Type B pancreatic cell (in vitro differentiated cells): Measurements from ENCODE around the gene STMN3. TPM values are rescaled to one million over a fixed set of nuclear protein-coding genes. Genes with fewer than 3 reads are reported as not detected.

Experiments used
- DNase-seq: peaks from one replicate; pipeline ENCODE4 v3.0.0; 2021; ENCODE audit warnings: mixed read lengths; ENCODE audit not compliant: unreplicated experiment; ENCODE audit errors: extremely low spot score
- H3K27ac Mint-ChIP-seq: 2 replicates; pipeline ENCODE4 v1.8.0; 2021; ENCODE audit warnings: mild to moderate bottlenecking, mixed read lengths
- H3K27me3 Mint-ChIP-seq: 2 replicates; pipeline ENCODE4 v1.8.0; 2021; ENCODE audit warnings: mixed read lengths
- H3K36me3 Mint-ChIP-seq: 2 replicates; pipeline ENCODE4 v1.8.0; 2021; ENCODE audit warnings: mixed read lengths
- H3K4me1 Mint-ChIP-seq: one replicate; pipeline ENCODE4 v1.8.0; 2021; ENCODE audit warnings: mixed read lengths; ENCODE audit not compliant: unreplicated experiment
- H3K4me3 Mint-ChIP-seq: 2 replicates; pipeline ENCODE4 v1.8.0; 2021; ENCODE audit warnings: mild to moderate bottlenecking, mixed read lengths
- H3K9me3 Mint-ChIP-seq: 2 replicates; pipeline ENCODE4 v1.8.0; 2021; ENCODE audit warnings: mixed read lengths
- total RNA-seq: library from RNA; stranded (reverse); gene quantifications from 2 replicates; pipeline ENCODE4 v1.2.1, GENCODE V29; 2021; ENCODE audit warnings: low replicate concordance
- TF ChIP-seq, protein P1 (sequence below): fragments of 200-600 bp; sonication (generic); conservative IDR thresholded peaks from 2 replicates; pipeline ENCODE4 v1.5.0; 2021; ENCODE audit warnings: antibody characterized with exemption, mild to moderate bottlenecking

Gene STMN3
- total RNA-seq, 1 donor from 2014 or later, result 40.8 TPM

DNA sequence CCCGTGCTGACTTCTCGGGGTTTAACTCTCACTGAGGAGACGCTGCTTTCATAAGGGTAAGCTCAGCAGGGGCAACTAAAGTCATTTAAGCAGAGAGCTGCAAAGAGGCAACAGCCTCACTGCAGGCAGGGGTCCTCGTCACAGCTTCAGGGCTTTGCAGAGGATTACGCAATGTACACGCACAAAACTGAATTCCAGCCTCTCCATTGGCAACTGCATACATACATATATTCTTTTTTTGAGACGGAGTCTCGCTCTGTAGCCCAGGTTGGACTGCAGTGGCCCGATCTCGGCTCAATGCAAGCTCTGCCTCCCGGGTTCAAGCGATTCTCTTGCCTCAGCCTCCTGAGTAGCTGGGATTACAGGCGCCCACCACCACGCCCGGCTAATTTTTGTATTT is 28.7 kb downstream of the STMN3 start:
- H3K27ac Mint-ChIP-seq, result peak overlapping the region; percentile 40

DNA sequence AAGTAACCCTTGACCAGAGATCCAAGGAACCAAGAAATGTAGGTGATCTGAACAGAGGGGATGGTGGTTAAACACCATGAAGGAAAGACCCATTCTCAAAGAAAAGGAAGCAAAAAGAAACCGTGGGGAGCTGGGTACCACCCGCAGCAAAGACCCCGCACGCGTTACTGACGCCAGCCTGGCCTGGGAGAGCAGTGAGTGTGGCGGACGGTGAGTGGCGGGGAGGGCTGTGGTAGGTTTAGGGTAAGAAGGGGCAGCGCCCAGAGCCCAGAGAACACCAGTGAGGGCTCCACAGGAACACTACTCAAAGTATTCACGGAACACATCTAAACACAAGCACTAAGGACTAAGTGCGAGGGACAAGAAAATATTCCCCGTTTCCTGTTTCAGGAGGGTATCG is 30.5 kb downstream of the STMN3 start:
- Mint-ChIP-seq H3K4me3 (peak overlapping the region; percentile 59), H3K27ac (peak overlapping the region; percentile 40), H3K36me3 (peaks cover 9% of the 10 kb centered on the region)

More for the DNA sequence above, 28.7 kb downstream of the STMN3 start:
- no peaks in the 10 kb centered on the region for H3K27me3 Mint-ChIP-seq
- no peaks in the 10 kb centered on the region for H3K9me3 Mint-ChIP-seq
- peak overlapping the region; percentile 58 for H3K4me3 Mint-ChIP-seq
- H3K4me1 Mint-ChIP-seq, result peaks cover 22% of the 10 kb centered on the region
- DNase-seq, result no peak
- peaks cover 9% of the 10 kb centered on the region for H3K36me3 Mint-ChIP-seq
- TF ChIP-seq, protein P1, sequence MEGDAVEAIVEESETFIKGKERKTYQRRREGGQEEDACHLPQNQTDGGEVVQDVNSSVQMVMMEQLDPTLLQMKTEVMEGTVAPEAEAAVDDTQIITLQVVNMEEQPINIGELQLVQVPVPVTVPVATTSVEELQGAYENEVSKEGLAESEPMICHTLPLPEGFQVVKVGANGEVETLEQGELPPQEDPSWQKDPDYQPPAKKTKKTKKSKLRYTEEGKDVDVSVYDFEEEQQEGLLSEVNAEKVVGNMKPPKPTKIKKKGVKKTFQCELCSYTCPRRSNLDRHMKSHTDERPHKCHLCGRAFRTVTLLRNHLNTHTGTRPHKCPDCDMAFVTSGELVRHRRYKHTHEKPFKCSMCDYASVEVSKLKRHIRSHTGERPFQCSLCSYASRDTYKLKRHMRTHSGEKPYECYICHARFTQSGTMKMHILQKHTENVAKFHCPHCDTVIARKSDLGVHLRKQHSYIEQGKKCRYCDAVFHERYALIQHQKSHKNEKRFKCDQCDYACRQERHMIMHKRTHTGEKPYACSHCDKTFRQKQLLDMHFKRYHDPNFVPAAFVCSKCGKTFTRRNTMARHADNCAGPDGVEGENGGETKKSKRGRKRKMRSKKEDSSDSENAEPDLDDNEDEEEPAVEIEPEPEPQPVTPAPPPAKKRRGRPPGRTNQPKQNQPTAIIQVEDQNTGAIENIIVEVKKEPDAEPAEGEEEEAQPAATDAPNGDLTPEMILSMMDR, result no peak

DNA sequence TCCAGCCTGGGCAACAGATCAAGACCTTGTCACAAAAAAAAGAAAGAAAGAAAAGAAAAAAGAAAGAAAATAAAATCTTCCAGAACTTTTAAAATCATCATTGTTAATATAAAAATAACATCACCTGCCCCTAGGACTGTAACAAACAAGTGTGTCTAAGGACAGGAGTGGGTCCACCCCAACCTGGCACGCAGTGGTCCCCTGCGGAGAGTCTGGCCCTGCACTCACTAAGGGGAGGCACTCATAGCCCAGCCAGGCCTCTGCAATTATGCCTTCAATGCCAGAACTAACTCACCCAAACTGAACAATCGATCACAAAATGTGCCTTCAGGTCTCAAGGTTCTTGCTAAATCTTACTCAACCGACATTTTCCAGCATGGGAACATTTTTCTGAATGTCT is 31.1 kb downstream of the STMN3 start:
- peaks cover 9% of the 10 kb centered on the region for H3K36me3 Mint-ChIP-seq
- H3K9me3 Mint-ChIP-seq, result no peaks in the 10 kb centered on the region
- H3K4me1 Mint-ChIP-seq, result peaks cover 12% of the 10 kb centered on the region
- no peak overlapping the region for H3K4me3 Mint-ChIP-seq
- TF ChIP-seq, protein P1, result no peak
- DNase-seq, result no peak
- no peak overlapping the region for H3K27ac Mint-ChIP-seq
- H3K27me3 Mint-ChIP-seq, result no peaks in the 10 kb centered on the region

More for the DNA sequence above, 30.5 kb downstream of the STMN3 start:
- DNase-seq, result no peak
- peaks cover 12% of the 10 kb centered on the region for H3K4me1 Mint-ChIP-seq
- TF ChIP-seq, protein P1, result no peak
- no peaks in the 10 kb centered on the region for H3K9me3 Mint-ChIP-seq
- H3K27me3 Mint-ChIP-seq, result no peaks in the 10 kb centered on the region

DNA sequence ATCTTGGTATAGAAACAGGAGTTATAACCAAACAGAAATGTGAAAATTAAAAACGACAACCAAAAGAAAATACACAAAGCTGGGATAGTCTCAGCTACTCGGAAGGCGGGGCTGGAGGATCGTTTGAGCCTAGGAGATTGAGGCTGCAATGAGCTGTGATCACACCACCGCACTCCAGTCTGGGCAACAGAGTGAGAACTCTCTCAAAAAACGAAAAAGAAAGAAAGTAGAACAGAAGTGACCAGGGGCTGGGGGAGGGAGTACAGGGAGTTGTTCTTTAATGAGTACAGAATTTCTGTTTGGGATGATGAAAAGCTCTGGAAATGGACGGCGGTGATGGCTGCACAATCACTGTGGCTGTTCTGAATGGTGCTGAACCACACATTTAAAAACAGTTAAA is 32.2 kb downstream of the STMN3 start:
- Mint-ChIP-seq H3K9me3 (no peaks in the 10 kb centered on the region), H3K4me1 (peaks cover 12% of the 10 kb centered on the region), H3K36me3 (peaks cover 13% of the 10 kb centered on the region), H3K4me3 (no peak overlapping the region), H3K27ac (no peak overlapping the region), H3K27me3 (no peaks in the 10 kb centered on the region)
- TF ChIP-seq, protein P1, result no peak
- no peak for DNase-seq

DNA sequence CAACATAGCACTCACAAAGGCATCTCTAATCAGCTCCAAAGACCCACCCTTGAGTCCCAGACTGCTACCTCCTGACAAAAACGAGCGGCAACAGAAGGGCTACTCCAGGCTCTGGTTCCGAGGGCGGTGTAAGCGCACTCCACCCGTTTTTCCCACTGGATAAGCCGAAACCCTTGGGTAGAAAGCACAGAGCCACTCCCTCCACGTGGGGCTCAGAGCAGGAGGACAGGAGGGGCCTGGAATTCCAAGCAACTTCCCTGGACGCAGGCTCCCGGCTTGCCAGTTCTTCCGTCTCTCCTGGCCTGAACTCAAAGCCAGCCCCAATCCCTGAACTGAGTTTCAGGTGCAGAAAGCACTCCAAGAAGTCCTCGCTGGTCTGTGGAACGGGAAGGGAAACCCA is 33.7 kb downstream of the STMN3 start:
- Mint-ChIP-seq H3K27ac (no peak overlapping the region), H3K4me3 (no peak overlapping the region), H3K36me3 (peaks cover 25% of the 10 kb centered on the region), H3K9me3 (no peaks in the 10 kb centered on the region), H3K27me3 (no peaks in the 10 kb centered on the region), H3K4me1 (peaks cover 8% of the 10 kb centered on the region)
- no peak for DNase-seq
- TF ChIP-seq, protein P1, result no peak

DNA sequence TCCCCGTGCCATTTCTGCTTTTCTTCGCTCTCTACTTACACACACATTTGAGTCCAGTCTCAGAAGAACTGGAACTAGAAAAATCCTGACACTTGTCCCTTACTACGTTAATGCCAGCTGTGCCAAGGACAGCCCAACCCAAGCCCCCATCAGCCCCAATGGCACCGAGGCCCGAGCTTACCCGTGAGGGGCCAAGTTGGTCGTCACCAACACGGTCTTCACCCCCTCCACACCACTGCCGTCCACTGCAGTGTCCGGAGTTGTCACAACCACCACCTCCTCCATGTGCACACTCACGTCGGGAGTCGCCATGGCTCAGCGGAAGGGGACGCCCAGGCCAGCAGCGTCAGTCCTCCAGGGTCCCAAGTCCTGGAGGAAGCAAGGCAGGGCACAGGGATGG is 34.1 kb downstream of the STMN3 start:
- DNase-seq, result no peak
- H3K36me3 Mint-ChIP-seq, result peaks cover 25% of the 10 kb centered on the region
- H3K4me3 Mint-ChIP-seq, result no peak overlapping the region
- H3K27me3 Mint-ChIP-seq, result no peaks in the 10 kb centered on the region
- no peak overlapping the region for H3K27ac Mint-ChIP-seq
- H3K4me1 Mint-ChIP-seq, result peaks cover 8% of the 10 kb centered on the region
- H3K9me3 Mint-ChIP-seq, result no peaks in the 10 kb centered on the region
- TF ChIP-seq, protein P1, result no peak
